Glutamatergic neuron (in vitro differentiated cells): ENCODE measurements around the gene NPM1. TPM values are rescaled to one million over a fixed set of nuclear protein-coding genes. Genes with fewer than 3 reads are reported as not detected.

Experiments
- DNase-seq: peaks from one replicate; pipeline ENCODE4 v3.0.0; 2022
- H3K27ac Mint-ChIP-seq: one replicate; pipeline ENCODE4 v1.8.0; 2020; ENCODE audit warnings: mild to moderate bottlenecking, mixed read lengths, inconsistent platforms; ENCODE audit not compliant: unreplicated experiment
- H3K27me3 Mint-ChIP-seq: one replicate; pipeline ENCODE4 v1.8.0; 2020; ENCODE audit warnings: mild to moderate bottlenecking, moderate library complexity, mixed read lengths, inconsistent platforms; ENCODE audit not compliant: unreplicated experiment
- H3K36me3 Mint-ChIP-seq: one replicate; pipeline ENCODE4 v1.8.0; 2020; ENCODE audit warnings: mild to moderate bottlenecking, mixed read lengths, inconsistent platforms; ENCODE audit not compliant: unreplicated experiment
- H3K4me1 Mint-ChIP-seq: one replicate; pipeline ENCODE4 v1.8.0; 2020; ENCODE audit warnings: mild to moderate bottlenecking, low read depth, mixed read lengths, inconsistent platforms; ENCODE audit not compliant: unreplicated experiment
- H3K4me3 Mint-ChIP-seq: one replicate; pipeline ENCODE4 v1.8.0; 2020; ENCODE audit warnings: mild to moderate bottlenecking, mixed read lengths, inconsistent platforms; ENCODE audit not compliant: unreplicated experiment
- H3K9me3 Mint-ChIP-seq: one replicate; pipeline ENCODE4 v1.8.0; 2020; ENCODE audit warnings: mild to moderate bottlenecking, moderate library complexity, mixed read lengths, inconsistent platforms; ENCODE audit not compliant: unreplicated experiment
- CTCF ChIP-seq: fragments of 200-600 bp; sonication (generic); IDR thresholded peaks from one replicate; pipeline ENCODE4 v1.5.0; 2021; ENCODE audit not compliant: partially characterized antibody, unreplicated experiment
- total RNA-seq: library from RNA; stranded (reverse); fragmentation: NEBNext Ultra II Directional; extraction: Animal tissue kit (Norgen Biotek cat#: 25700); gene quantifications from one replicate; pipeline ENCODE4 v1.2.1, GENCODE V29; 2021; ENCODE audit not compliant: unreplicated experiment

NPM1 gene
- total RNA-seq, 1 donor from 2014 or later: 600 TPM

- Mint-ChIP-seq H3K4me3 (peak overlapping the region; percentile 89), H3K36me3 (no peaks in the 10 kb centered on the region), H3K27ac (no peak overlapping the region), H3K9me3 (peaks cover 13% of the 10 kb centered on the region), H3K4me1 (peaks cover 22% of the 10 kb centered on the region), H3K27me3 (peaks cover 5% of the 10 kb centered on the region)
- no peak for DNase-seq
- TF ChIP-seq CTCF: no peak
Observed at GRCh38 chr5:171422495-171422894, 34.8 kb downstream of the NPM1 start.

- H3K27ac Mint-ChIP-seq: no peak overlapping the region
- TF ChIP-seq CTCF: no peak
- peaks cover 22% of the 10 kb centered on the region for H3K4me1 Mint-ChIP-seq
- peaks cover 13% of the 10 kb centered on the region for H3K9me3 Mint-ChIP-seq
- no peak for DNase-seq
- H3K4me3 Mint-ChIP-seq: peak overlapping the region; percentile 30
- peaks cover 5% of the 10 kb centered on the region for H3K27me3 Mint-ChIP-seq
- no peaks in the 10 kb centered on the region for H3K36me3 Mint-ChIP-seq
Observed at GRCh38 chr5:171422902-171423663, 35.4 kb downstream of the NPM1 start.

- no peak for DNase-seq
- Mint-ChIP-seq H3K36me3 (no peaks in the 10 kb centered on the region), H3K27ac (no peak overlapping the region), H3K4me1 (peaks cover 33% of the 10 kb centered on the region), H3K27me3 (peaks cover 7% of the 10 kb centered on the region), H3K9me3 (peaks cover 16% of the 10 kb centered on the region), H3K4me3 (no peak overlapping the region)
- TF ChIP-seq CTCF: no peak
Observed at GRCh38 chr5:171424726-171425125, 37.1 kb downstream of the NPM1 start.

- Mint-ChIP-seq H3K4me1 (peaks cover 34% of the 10 kb centered on the region), H3K27ac (no peak overlapping the region), H3K4me3 (no peak overlapping the region), H3K36me3 (no peaks in the 10 kb centered on the region), H3K9me3 (peaks cover 12% of the 10 kb centered on the region), H3K27me3 (peaks cover 7% of the 10 kb centered on the region)
- no peak for TF ChIP-seq CTCF
- DNase-seq: no peak
Observed at GRCh38 chr5:171425596-171426244, 38.1 kb downstream of the NPM1 start.

- DNase-seq: no peak
- H3K4me3 Mint-ChIP-seq: no peak overlapping the region
- no peak overlapping the region for H3K27ac Mint-ChIP-seq
- H3K9me3 Mint-ChIP-seq: peaks cover 13% of the 10 kb centered on the region
- H3K36me3 Mint-ChIP-seq: no peaks in the 10 kb centered on the region
- no peak for TF ChIP-seq CTCF
- peaks cover 39% of the 10 kb centered on the region for H3K4me1 Mint-ChIP-seq
- H3K27me3 Mint-ChIP-seq: peaks cover 7% of the 10 kb centered on the region
Observed at GRCh38 chr5:171426266-171426665, 38.6 kb downstream of the NPM1 start.
